Activated naive CD8-positive, alpha-beta T cell treated with anti-CD3 and anti-CD28 coated beads, Interleukin-2, amount 50 U/mL, for 16 hours (primary cell): Measurements from ENCODE around the gene CDKL4.
"Not testable (repeated sequence)": the region's sequence is repeated elsewhere in the genome, so short reads cannot be mapped to it uniquely, and the experiment has no call there.

Source experiments
- DNase-seq: peaks from one replicate; pipeline ENCODE4 v3.0.0-alpha.2; 2020; ENCODE audit warnings: low read depth, low spot score

Gene CDKL4

GRCh38 chr2:39243469-39244123 is at the start of gene CDKL4:
Gene CDKL4, minus strand, starts transcription at chr2:39243970.
- DNase-seq: no peak

- DNase-seq: no peak
Measured at GRCh38 chr2:39290433-39290832, 46.7 kb upstream of the CDKL4 start.

GRCh38 chr2:39289609-39290008 is 45.8 kb upstream of the CDKL4 start:
- no peak for DNase-seq

- DNase-seq: no peak
Measured at GRCh38 chr2:39283561-39283960, 39.8 kb upstream of the CDKL4 start.

GRCh38 chr2:39281391-39281790 is 37.6 kb upstream of the CDKL4 start:
- DNase-seq: no peak

GRCh38 chr2:39275016-39275415 is 31.2 kb upstream of the CDKL4 start:
- DNase-seq: no peak

- DNase-seq: no peak
Measured at GRCh38 chr2:39269941-39270340, 26.2 kb upstream of the CDKL4 start.

GRCh38 chr2:39266916-39267434 is 23.2 kb upstream of the CDKL4 start:
- DNase-seq: no peak

GRCh38 chr2:39266139-39266805 is 22.5 kb upstream of the CDKL4 start:
- no peak for DNase-seq

- DNase-seq: no peak
Measured at GRCh38 chr2:39265315-39265714, 21.5 kb upstream of the CDKL4 start.

- no peak for DNase-seq
Measured at GRCh38 chr2:39264733-39265132, 21.0 kb upstream of the CDKL4 start.

GRCh38 chr2:39260087-39260486 is 16.3 kb upstream of the CDKL4 start:
- no peak for DNase-seq

GRCh38 chr2:39256040-39256439 is 12.3 kb upstream of the CDKL4 start:
- DNase-seq: no peak

GRCh38 chr2:39252888-39253518 is 9.2 kb upstream of the CDKL4 start:
- DNase-seq: no peak

GRCh38 chr2:39247512-39248043 is 3.8 kb upstream of the CDKL4 start:
- DNase-seq: no peak

- DNase-seq: no peak
Measured at GRCh38 chr2:39246382-39246980, 2.7 kb upstream of the CDKL4 start.

GRCh38 chr2:39244963-39245625 is 1.3 kb upstream of the CDKL4 start:
- DNase-seq: not testable (repeated sequence)

GRCh38 chr2:39244241-39244862 is 582 bp upstream of the CDKL4 start:
- DNase-seq: not testable (repeated sequence)

- DNase-seq: no peak
Measured at GRCh38 chr2:39241588-39241987, 2.2 kb downstream of the CDKL4 start.

GRCh38 chr2:39240758-39241157 is 3.0 kb downstream of the CDKL4 start:
- no peak for DNase-seq

GRCh38 chr2:39234754-39235153 is 9.0 kb downstream of the CDKL4 start:
- DNase-seq: no peak
